Duodenal mucosa (tissue), 2 donors: ENCODE data around the gene SLC22A9.
"Not testable (repeated sequence)": the region's sequence is repeated elsewhere in the genome, so short reads cannot be mapped to it uniquely, and the experiment has no call there.

ENCODE experiments used
- H3K27ac ChIP-seq: one replicate; pipeline ENCODE4 v1.7.0; 2013; ENCODE audit warnings: low read depth, low read length
- H3K27me3 ChIP-seq, 2 donors: one replicate each; pipeline ENCODE4 v1.7.0; 2013; ENCODE audit warnings: low read length in 2 of 2, control low read depth in 1 of 2; ENCODE audit not compliant: insufficient read depth in 2 of 2, control insufficient read depth in 1 of 2
- H3K36me3 ChIP-seq, 2 donors: one replicate each; pipeline ENCODE4 v1.7.0; 2013; ENCODE audit warnings: low read length in 2 of 2, control low read depth in 1 of 2; ENCODE audit not compliant: insufficient read depth in 2 of 2, control insufficient read depth in 1 of 2
- H3K4me1 ChIP-seq, 2 donors: one replicate each; pipeline ENCODE4 v1.7.0; 2013; ENCODE audit warnings: low read length in 2 of 2, control low read depth in 1 of 2; ENCODE audit not compliant: insufficient read depth in 2 of 2, control insufficient read depth in 1 of 2
- H3K4me3 ChIP-seq, 2 donors: one replicate each; pipeline ENCODE4 v1.7.0; 2013; ENCODE audit warnings: low read length in 2 of 2, low read depth in 1 of 2
- H3K9ac ChIP-seq, 2 donors: one replicate each; pipeline ENCODE4 v1.7.0; 2013; ENCODE audit warnings: low read length in 2 of 2, low read depth in 1 of 2
- H3K9me3 ChIP-seq, 2 donors: one replicate each; pipeline ENCODE4 v1.7.0; 2013; ENCODE audit warnings: low read length in 2 of 2, control low read depth in 1 of 2; ENCODE audit not compliant: control insufficient read depth in 1 of 2

Gene SLC22A9

GRCh38 chr11:63369165-63369970 lies at the start of gene SLC22A9:
Gene SLC22A9, plus strand, starts transcription at chr11:63369785. Its CDS starts 272 bp downstream, at chr11:63370057.
- no peak within 1 kb of the TSS for H3K9ac ChIP-seq
- H3K9me3 ChIP-seq: no peaks in the 10 kb centered on the region
- H3K27me3 ChIP-seq: peaks cover 0 to 8% of the 10 kb centered on the region in 2 donors
- H3K4me1 ChIP-seq: no peaks in the 10 kb centered on the region
- H3K4me3 ChIP-seq: no peak within 1 kb of the TSS
- no peak within 1 kb of the TSS for H3K27ac ChIP-seq
- no peaks in the 10 kb centered on the region for H3K36me3 ChIP-seq

GRCh38 chr11:63321723-63322122 lies 47.9 kb upstream of the SLC22A9 start:
- H3K9me3 ChIP-seq: peaks cover 3 to 5% of the 10 kb centered on the region in 2 donors
- no peak overlapping the region for H3K4me3 ChIP-seq
- no peak overlapping the region for H3K9ac ChIP-seq

GRCh38 chr11:63335089-63335488 lies 34.5 kb upstream of the SLC22A9 start:
- H3K4me3 ChIP-seq, H3K36me3 ChIP-seq, H3K4me1 ChIP-seq, H3K27ac ChIP-seq, H3K9ac ChIP-seq, H3K27me3 ChIP-seq, H3K9me3 ChIP-seq: not testable (repeated sequence)

More at GRCh38 chr11:63321723-63322122, 47.9 kb upstream of the SLC22A9 start:
- Histone ChIP-seq H3K4me1 (no peaks in the 10 kb centered on the region), H3K27ac (no peak overlapping the region), H3K27me3 (no peaks in the 10 kb centered on the region), H3K36me3 (no peaks in the 10 kb centered on the region)

GRCh38 chr11:63337070-63337469 lies 32.5 kb upstream of the SLC22A9 start:
- H3K36me3 ChIP-seq: no peaks in the 10 kb centered on the region
- H3K4me3 ChIP-seq: no peak overlapping the region
- H3K9me3 ChIP-seq: no peaks in the 10 kb centered on the region
- no peaks in the 10 kb centered on the region for H3K4me1 ChIP-seq
- no peak overlapping the region for H3K27ac ChIP-seq
- H3K9ac ChIP-seq: no peak overlapping the region
- no peaks in the 10 kb centered on the region for H3K27me3 ChIP-seq

GRCh38 chr11:63343130-63343529 lies 26.5 kb upstream of the SLC22A9 start:
- Histone ChIP-seq H3K27me3 (no peaks in the 10 kb centered on the region), H3K36me3 (no peaks in the 10 kb centered on the region), H3K4me3 (no peak overlapping the region), H3K4me1 (no peaks in the 10 kb centered on the region), H3K9ac (no peak overlapping the region), H3K27ac (no peak overlapping the region), H3K9me3 (no peaks in the 10 kb centered on the region)

- Histone ChIP-seq H3K27me3 (no peaks in the 10 kb centered on the region), H3K27ac (no peak overlapping the region), H3K9me3 (no peaks in the 10 kb centered on the region), H3K4me3 (no peak overlapping the region), H3K36me3 (no peaks in the 10 kb centered on the region), H3K4me1 (no peaks in the 10 kb centered on the region), H3K9ac (no peak overlapping the region)
These were observed 17.4 kb upstream of the SLC22A9 start for GRCh38 chr11:63352144-63352543.

- H3K27me3 ChIP-seq: peaks cover 0 to 5% of the 10 kb centered on the region in 2 donors
- no peak overlapping the region for H3K9ac ChIP-seq
- H3K27ac ChIP-seq: no peak overlapping the region
- H3K4me1 ChIP-seq: no peaks in the 10 kb centered on the region
- no peaks in the 10 kb centered on the region for H3K36me3 ChIP-seq
- peaks cover 0 to 2% of the 10 kb centered on the region in 2 donors for H3K9me3 ChIP-seq
- H3K4me3 ChIP-seq: no peak overlapping the region
These were observed 7.3 kb upstream of the SLC22A9 start for GRCh38 chr11:63362196-63362793.

GRCh38 chr11:63369971-63370588 lies 495 bp downstream of the SLC22A9 start:
- H3K4me1 ChIP-seq: no peaks in the 10 kb centered on the region
- H3K4me3 ChIP-seq: no peak overlapping the region

GRCh38 chr11:63371396-63371795 lies 1.8 kb downstream of the SLC22A9 start:
- Histone ChIP-seq H3K27me3 (peaks cover 3 to 8% of the 10 kb centered on the region in 2 donors), H3K9ac (no peak overlapping the region), H3K27ac (no peak overlapping the region), H3K4me1 (no peaks in the 10 kb centered on the region), H3K9me3 (no peaks in the 10 kb centered on the region), H3K36me3 (no peaks in the 10 kb centered on the region), H3K4me3 (no peak overlapping the region)

More at GRCh38 chr11:63369971-63370588, 495 bp downstream of the SLC22A9 start:
- Histone ChIP-seq H3K27me3 (peaks cover 0 to 8% of the 10 kb centered on the region in 2 donors), H3K27ac (no peak overlapping the region), H3K9me3 (no peaks in the 10 kb centered on the region), H3K9ac (no peak overlapping the region), H3K36me3 (no peaks in the 10 kb centered on the region)

- Histone ChIP-seq H3K36me3 (no peaks in the 10 kb centered on the region), H3K9ac (no peak overlapping the region), H3K4me1 (no peaks in the 10 kb centered on the region), H3K27ac (no peak overlapping the region), H3K4me3 (no peak overlapping the region), H3K9me3 (no peaks in the 10 kb centered on the region), H3K27me3 (peaks cover 3 to 8% of the 10 kb centered on the region in 2 donors)
These were observed 5.8 kb downstream of the SLC22A9 start for GRCh38 chr11:63375434-63375833.
